Trophoblast cell (in vitro differentiated cells and primary cell): ENCODE data around the gene EPS15.

ENCODE experiments used
- DNase-seq, 2 donors: peaks; one replicate each; pipeline ENCODE4 v3.0.0-alpha.2; 2016
- H2AFZ ChIP-seq: 2 replicates; pipeline ENCODE4 v1.6.1; 2013; ENCODE audit warnings: low read length, moderate library complexity, mild to moderate bottlenecking; ENCODE audit not compliant: insufficient read depth, poor library complexity
- H2AK5ac ChIP-seq: 2 replicates; pipeline ENCODE4 v1.6.1; 2013; ENCODE audit warnings: mild to moderate bottlenecking, low read length
- H2BK120ac ChIP-seq: 2 replicates; pipeline ENCODE4 v1.6.1; 2013; ENCODE audit warnings: low read length, mild to moderate bottlenecking, moderate library complexity; ENCODE audit not compliant: insufficient read depth, poor library complexity
- H2BK12ac ChIP-seq: 2 replicates; pipeline ENCODE4 v1.6.1; 2013; ENCODE audit warnings: mild to moderate bottlenecking, low read length, moderate library complexity
- H2BK5ac ChIP-seq: 2 replicates; pipeline ENCODE4 v1.6.1; 2013; ENCODE audit warnings: low read length, low read depth, moderate library complexity, mild to moderate bottlenecking; ENCODE audit not compliant: poor library complexity
- H3K14ac ChIP-seq: 2 replicates; pipeline ENCODE4 v1.6.1; 2013; ENCODE audit warnings: mild to moderate bottlenecking, low read length
- H3K18ac ChIP-seq: 2 replicates; pipeline ENCODE4 v1.6.1; 2013; ENCODE audit warnings: mild to moderate bottlenecking, low read length
- H3K23ac ChIP-seq: 2 replicates; pipeline ENCODE4 v1.6.1; 2013; ENCODE audit warnings: low read length
- H3K27ac ChIP-seq: 2 replicates; pipeline ENCODE4 v1.5.1; 2013; ENCODE audit warnings: low read depth, mild to moderate bottlenecking, inconsistent platforms, low read length, moderate library complexity
- H3K27me3 ChIP-seq: 2 replicates; pipeline ENCODE4 v1.6.1; 2013; ENCODE audit warnings: inconsistent platforms, mild to moderate bottlenecking, low read length, moderate library complexity; ENCODE audit not compliant: insufficient read depth
- H3K36me3 ChIP-seq, 2 experiments: 1 replicate in 1 of 2; 2 replicates in 1 of 2; pipeline ENCODE4 v1.6.1; 2013; ENCODE audit warnings: low read length in 2 of 2, mild to moderate bottlenecking in 2 of 2, moderate library complexity in 1 of 2; ENCODE audit not compliant: insufficient read depth in 2 of 2, control insufficient read depth in 1 of 2
- H3K4ac ChIP-seq: 2 replicates; pipeline ENCODE4 v1.6.1; 2013; ENCODE audit warnings: low read depth, mild to moderate bottlenecking, low read length, moderate library complexity
- H3K4me1 ChIP-seq, 2 experiments: 1 replicate in 1 of 2; 2 replicates in 1 of 2; pipeline ENCODE4 v1.6.1; 2013; ENCODE audit warnings: low read length in 2 of 2, mild to moderate bottlenecking in 2 of 2, moderate library complexity in 1 of 2; ENCODE audit not compliant: insufficient read depth in 2 of 2, control insufficient read depth in 1 of 2
- H3K4me2 ChIP-seq: 2 replicates; pipeline ENCODE4 v1.6.1; 2013; ENCODE audit warnings: inconsistent platforms, mild to moderate bottlenecking, low read length, moderate library complexity
- H3K4me3 ChIP-seq: 2 replicates; pipeline ENCODE4 v1.5.1; 2013; ENCODE audit warnings: mild to moderate bottlenecking, low read depth, low read length, inconsistent platforms
- H3K79me1 ChIP-seq: one replicate; pipeline ENCODE4 v1.6.1; 2013; ENCODE audit warnings: low read length
- H3K79me2 ChIP-seq: 2 replicates; pipeline ENCODE4 v1.6.1; 2013; ENCODE audit warnings: low read length, mild to moderate bottlenecking; ENCODE audit not compliant: control insufficient read depth, insufficient read depth, poor library complexity
- H3K9ac ChIP-seq: 2 replicates; pipeline ENCODE4 v1.6.1; 2013; ENCODE audit warnings: mild to moderate bottlenecking, low read length
- H3K9me3 ChIP-seq: 2 replicates; pipeline ENCODE4 v1.6.1; 2013; ENCODE audit warnings: low read depth, mild to moderate bottlenecking, control low read depth, inconsistent platforms, low read length; ENCODE audit not compliant: insufficient read depth
- H4K12ac ChIP-seq: 2 replicates; pipeline ENCODE4 v1.6.1; 2013; ENCODE audit warnings: low read depth, mild to moderate bottlenecking, low read length, moderate library complexity
- H4K8ac ChIP-seq: 2 replicates; pipeline ENCODE4 v1.6.1; 2013; ENCODE audit warnings: low read depth, mild to moderate bottlenecking, low read length, moderate library complexity
- H4K91ac ChIP-seq: one replicate; pipeline ENCODE4 v1.6.1; 2013; ENCODE audit warnings: low read depth, mild to moderate bottlenecking, low read length, moderate library complexity
- WGBS: extraction: QIAGEN DNeasy Blood & Tissue Kit; methylation state at CpG from one replicate; pipeline ENCODE4 v1.1.7; 2013; ENCODE audit warnings: missing lambda C conversion rate; ENCODE audit not compliant: insufficient read length, insufficient coverage; ENCODE audit errors: extremely low coverage; 5-methylcytosine and 5-hydroxymethylcytosine counted together

Gene EPS15

GRCh38 chr1:51369171-51369570 is 149.9 kb downstream of the EPS15 start:
- H3K27ac ChIP-seq: no peak overlapping the region
- no CpG with 5 or more reads among the region's 4 CpGs for WGBS
- H3K79me2 ChIP-seq: no peaks in the 10 kb centered on the region
- no peak overlapping the region for H2BK12ac ChIP-seq
- DNase-seq: peak; percentile 58 to 78
- H3K18ac ChIP-seq: no peak overlapping the region
- H4K8ac ChIP-seq: no peak overlapping the region
- H2AFZ ChIP-seq: no peak overlapping the region
- no peaks in the 10 kb centered on the region for H3K4me1 ChIP-seq
- H3K79me1 ChIP-seq: no peaks in the 10 kb centered on the region
- H3K23ac ChIP-seq: no peak overlapping the region
- no peak overlapping the region for H3K14ac ChIP-seq
- H3K27me3 ChIP-seq: no peaks in the 10 kb centered on the region
- H2AK5ac ChIP-seq: no peak overlapping the region
- no peak overlapping the region for H2BK5ac ChIP-seq
- no peak overlapping the region for H4K91ac ChIP-seq
- no peak overlapping the region for H3K4me3 ChIP-seq
- peaks cover 11 to 19% of the 10 kb centered on the region in 2 experiments for H3K36me3 ChIP-seq
- no peak overlapping the region for H2BK120ac ChIP-seq
- no peak overlapping the region for H3K4me2 ChIP-seq
- no peak overlapping the region for H4K12ac ChIP-seq
- no peaks in the 10 kb centered on the region for H3K9me3 ChIP-seq
- no peak overlapping the region for H3K9ac ChIP-seq
- no peak overlapping the region for H3K4ac ChIP-seq

- Histone ChIP-seq H3K27me3 (no peaks in the 10 kb centered on the region), H3K9me3 (no peaks in the 10 kb centered on the region), H2AFZ (no peak overlapping the region), H3K36me3 (peaks cover 10 to 12% of the 10 kb centered on the region in 2 experiments), H2BK5ac (no peak overlapping the region), H3K4ac (no peak overlapping the region), H2BK120ac (no peak overlapping the region), H3K4me1 (no peaks in the 10 kb centered on the region), H2BK12ac (no peak overlapping the region), H3K4me3 (no peak overlapping the region), H3K18ac (no peak overlapping the region), H3K9ac (no peak overlapping the region), H2AK5ac (no peak overlapping the region), H3K79me2 (no peaks in the 10 kb centered on the region), H3K4me2 (no peak overlapping the region), H4K8ac (no peak overlapping the region), H3K79me1 (no peaks in the 10 kb centered on the region), H3K14ac (no peak overlapping the region), H4K91ac (no peak overlapping the region), H4K12ac (no peak overlapping the region), H3K27ac (no peak overlapping the region), H3K23ac (no peak overlapping the region)
- WGBS: no CpG with 5 or more reads among the region's 1 CpG
- DNase-seq: no peak
Measured at GRCh38 chr1:51365774-51366173, 153.3 kb downstream of the EPS15 start.

GRCh38 chr1:51359879-51360278 is 159.2 kb downstream of the EPS15 start:
- Histone ChIP-seq H3K4me1 (no peaks in the 10 kb centered on the region), H2AFZ (no peak overlapping the region), H3K36me3 (peaks cover 11 to 15% of the 10 kb centered on the region in 2 experiments), H3K14ac (no peak overlapping the region), H3K79me2 (no peaks in the 10 kb centered on the region), H4K91ac (no peak overlapping the region), H3K27me3 (no peaks in the 10 kb centered on the region), H3K4me3 (no peak overlapping the region), H3K79me1 (no peaks in the 10 kb centered on the region), H3K9ac (no peak overlapping the region), H2AK5ac (no peak overlapping the region), H4K8ac (no peak overlapping the region), H2BK120ac (no peak overlapping the region), H3K4me2 (no peak overlapping the region), H3K9me3 (no peaks in the 10 kb centered on the region), H4K12ac (no peak overlapping the region), H2BK12ac (no peak overlapping the region), H3K23ac (no peak overlapping the region), H2BK5ac (no peak overlapping the region), H3K18ac (no peak overlapping the region), H3K4ac (no peak overlapping the region), H3K27ac (no peak overlapping the region)
- WGBS: no CpG with 5 or more reads among the region's 4 CpGs
- no peak for DNase-seq

GRCh38 chr1:51355382-51355781 is 163.7 kb downstream of the EPS15 start:
- Histone ChIP-seq H3K4me1 (no peaks in the 10 kb centered on the region), H3K18ac (no peak overlapping the region), H2BK5ac (no peak overlapping the region), H3K9me3 (no peaks in the 10 kb centered on the region), H3K4me2 (no peak overlapping the region), H3K4ac (no peak overlapping the region), H3K23ac (no peak overlapping the region), H3K79me1 (no peaks in the 10 kb centered on the region), H3K4me3 (no peak overlapping the region), H4K91ac (no peak overlapping the region), H4K12ac (no peak overlapping the region), H2BK12ac (no peak overlapping the region), H2BK120ac (no peak overlapping the region), H2AK5ac (no peak overlapping the region), H3K14ac (no peak overlapping the region), H3K27ac (no peak overlapping the region), H3K36me3 (peaks cover 8 to 12% of the 10 kb centered on the region in 2 experiments), H3K27me3 (no peaks in the 10 kb centered on the region), H3K79me2 (no peaks in the 10 kb centered on the region), H4K8ac (no peak overlapping the region), H3K9ac (no peak overlapping the region), H2AFZ (no peak overlapping the region)
- DNase-seq: no peak
- no CpG with 5 or more reads among the region's 1 CpG for WGBS
